A549 (cell line): ENCODE measurements around the gene PM20D1. TPM values are rescaled to one million over a fixed set of nuclear protein-coding genes. Genes with fewer than 3 reads are reported as not detected.

Source experiments
- ATAC-seq, 2 experiments: fragments of 200-7000 bp in 1 of 2; fragments of >200 bp in 1 of 2; cut with Nextera tagmentation in 1 of 2; cut with Tn5 transposase in 1 of 2; 3 replicates each; pipeline versions ENCODE4 v1.8.0 to v1.9.1; 2018 to 2020; ENCODE audit warnings: mild to moderate bottlenecking in 1 of 2, moderate library complexity in 1 of 2
- CTCF ChIA-PET: fragments of 300-600 bp; sonication (Branson Sonifier 250); formaldehyde crosslinking; extraction: SDS; loops from one replicate; lab custom pipeline; 2021; ENCODE audit warnings: antibody characterized with exemption, inconsistent platforms; lab: Yijun Ruan, JAX
- POLR2A ChIA-PET: fragments of 350-600 bp; formaldehyde crosslinking; extraction: SDS; loops from one replicate; lab custom pipeline; 2021; ENCODE audit warnings: antibody characterized with exemption, inconsistent platforms; lab: Yijun Ruan, JAX
- DNase-seq, 2 experiments: peaks; one replicate each; pipeline versions ENCODE4 v3.0.0 to v3.0.0-alpha.2; 2011 to 2016; ENCODE audit warnings: low read depth in 1 of 2, low spot score in 1 of 2
- FAIRE-seq: peaks from 2 replicates; lab custom pipeline; 2011; peaks lifted over from hg19 to GRCh38; lab: Jason Lieb, UNC
- H3K27ac ChIP-seq, 2 experiments: fragments of >200 bp; sonication (Bioruptor Twin); formaldehyde crosslinking; 3 replicates each; pipeline ENCODE4 v1.5.1; 2016 to 2017
- H3K4me1 ChIP-seq: fragments of >200 bp; sonication (Bioruptor Twin); formaldehyde crosslinking; 3 replicates; pipeline ENCODE4 v1.6.1; 2016
- H3K4me2 ChIP-seq: fragments of >200 bp; sonication (Bioruptor Twin); formaldehyde crosslinking; 3 replicates; pipeline ENCODE4 v1.6.1; 2016
- H3K4me3 ChIP-seq: fragments of >200 bp; sonication (Bioruptor Twin); formaldehyde crosslinking; 3 replicates; pipeline ENCODE4 v1.5.1; 2016
- H3K9me3 ChIP-seq: fragments of >200 bp; sonication (Bioruptor Twin); formaldehyde crosslinking; 3 replicates; pipeline ENCODE4 v1.6.1; 2016
- ATOH8 ChIP-seq: fragments of 250-450 bp; sonication (Bioruptor Pico); IDR thresholded peaks from 2 replicates; pipeline ENCODE4 v1.5.0; 2020; ENCODE audit warnings: low read depth, mild to moderate bottlenecking, moderate library complexity
- BCL3 ChIP-seq: fragments of >200 bp; sonication (Bioruptor Twin); formaldehyde crosslinking; IDR thresholded peaks from 3 replicates; pipeline ENCODE4 v1.6.1; 2016
- CHD4 ChIP-seq: fragments of 200-600 bp; sonication (generic); IDR thresholded peaks from 2 replicates; pipeline ENCODE4 v1.6.1; 2016; ENCODE audit warnings: antibody characterized with exemption, mild to moderate bottlenecking, borderline replicate concordance
- EHMT2 ChIP-seq: fragments of 200-600 bp; sonication (generic); IDR thresholded peaks from 2 replicates; pipeline ENCODE4 v1.6.1; 2016; ENCODE audit warnings: antibody characterized with exemption, low read depth, mild to moderate bottlenecking, moderate library complexity
- ELK1 ChIP-seq: fragments of 150-350 bp; IDR thresholded peaks from 2 replicates; pipeline ENCODE4 v1.6.1; 2014; ENCODE audit warnings: low read depth, mild to moderate bottlenecking, low read length
- FOSB ChIP-seq: fragments of 250-450 bp; sonication (Bioruptor Pico); IDR thresholded peaks from 2 replicates; pipeline ENCODE4 v1.5.0; 2020; ENCODE audit warnings: mild to moderate bottlenecking, moderate library complexity
- HDAC2 ChIP-seq: fragments of 200-600 bp; sonication (generic); IDR thresholded peaks from 2 replicates; pipeline ENCODE4 v1.6.1; 2016
- HOXA7 ChIP-seq: fragments of 250-450 bp; sonication (Bioruptor Pico); IDR thresholded peaks from 2 replicates; pipeline ENCODE4 v1.5.0; 2020; ENCODE audit warnings: mild to moderate bottlenecking, moderate library complexity
- JUNB ChIP-seq: fragments of >200 bp; sonication (Bioruptor Twin); formaldehyde crosslinking; IDR thresholded peaks from 2 replicates; pipeline ENCODE4 v1.6.1; 2016
- KDM1A ChIP-seq: fragments of 200-600 bp; sonication (generic); IDR thresholded peaks from 2 replicates; pipeline ENCODE4 v1.6.1; 2016; ENCODE audit warnings: low read depth, mild to moderate bottlenecking
- MAFK ChIP-seq: fragments of 450-650 bp; IDR thresholded peaks from 2 replicates; pipeline ENCODE4 v1.6.1; 2014; ENCODE audit not compliant: partially characterized antibody
- MAZ ChIP-seq: fragments of 150-350 bp; IDR thresholded peaks from 2 replicates; pipeline ENCODE4 v1.6.1; 2014; ENCODE audit warnings: antibody characterized with exemption, low read depth, low read length, borderline replicate concordance
- NR3C1 ChIP-seq: fragments of >200 bp; sonication (Bioruptor Twin); formaldehyde crosslinking; IDR thresholded peaks from 3 replicates; pipeline ENCODE4 v1.6.1; 2017
- POLR2AphosphoS2 ChIP-seq: conservative IDR thresholded peaks from 2 replicates; pipeline ENCODE4 v1.6.1; 2012; ENCODE audit warnings: low read length, improper control_type of control experiment, inconsistent platforms
- SMC3 ChIP-seq: fragments of >200 bp; sonication (Bioruptor Twin); formaldehyde crosslinking; IDR thresholded peaks from 3 replicates; pipeline ENCODE4 v1.6.1; 2018; ENCODE audit warnings: inconsistent platforms
- SREBF2 ChIP-seq: fragments of 450-650 bp; IDR thresholded peaks from 2 replicates; pipeline ENCODE4 v1.6.1; 2014; ENCODE audit warnings: mild to moderate bottlenecking, moderate library complexity
- TP53 ChIP-seq: fragments of 250-450 bp; sonication (Bioruptor Pico); IDR thresholded peaks from 2 replicates; pipeline ENCODE4 v1.5.0; 2021; ENCODE audit warnings: mild to moderate bottlenecking, moderate library complexity
- USF2 ChIP-seq: fragments of 450-650 bp; IDR thresholded peaks from 2 replicates; pipeline ENCODE4 v1.6.1; 2014; ENCODE audit warnings: antibody characterized with exemption
- ZNF302 ChIP-seq: fragments of 250-450 bp; sonication (Bioruptor Pico); IDR thresholded peaks from 2 replicates; pipeline ENCODE4 v1.9.0; 2021; ENCODE audit warnings: inconsistent platforms, mild to moderate bottlenecking, moderate library complexity
- WGBS: methylation state at CpG from one replicate; pipeline ENCODE4 v1.1.6; 2017; ENCODE audit errors: missing lambda C conversion rate; 5-methylcytosine and 5-hydroxymethylcytosine counted together
- polyA plus RNA-seq, 4 experiments: library from polyadenylated mRNA; depleted of rRNA in 3 of 4; stranded (reverse); fragments of >200 nt; fragmentation: RNase III in 1 of 4; extraction: RNeasy Plus Mini Kit Qiagen cat#74134 plus additional on column Dnase treatment in 1 of 4; gene quantifications; 2 replicates in 3 of 4; 3 replicates in 1 of 4; pipeline ENCODE4 v1.2.3, GENCODE V29; 2011 to 2017

The PM20D1 gene
- polyA plus RNA-seq, 2 of the 4 experiments (the other 2 are of a cell fraction) = not detected

- no peaks in the 10 kb centered on the region for H3K4me1 ChIP-seq
- no peak for DNase-seq
- ChIA-PET CTCF (interaction anchor here (1.6 to 17.3 kb wide), 4 partner anchors 12 to 185 kb away, joined by 9 to 371 read pairs (median 164); partner anchors contain the start of gene SLC41A1), POLR2A (no interaction called here)
- WGBS = 100% methylated on average over 1 of the region's 2 CpGs
- H3K9me3 ChIP-seq = no peaks in the 10 kb centered on the region
- peak; percentile 89 for TF ChIP-seq MAFK
- TF ChIP-seq EHMT2 = no peak
- TF ChIP-seq, all 56 proteins: peak for 1
- Histone ChIP-seq H3K4me3 (no peak overlapping the region), H3K27ac (no peak overlapping the region), H3K4me2 (no peak overlapping the region)
- no peak for ATAC-seq
- no peak for FAIRE-seq
Observed at GRCh38 chr1:205797168-205797567, 52.8 kb downstream of the PM20D1 start.

- H3K9me3 ChIP-seq = no peaks in the 10 kb centered on the region
- no peak for FAIRE-seq
- no peak for DNase-seq
- ChIA-PET POLR2A (no interaction called here), CTCF (interaction anchor here (1.9 to 17.3 kb wide), 5 partner anchors 15 to 312 kb away, joined by 5 to 371 read pairs (median 120); partner anchors contain the start of gene SLC41A1)
- no peak for TF ChIP-seq POLR2AphosphoS2
- no peak for TF ChIP-seq MAFK
- no peak overlapping the region for H3K4me3 ChIP-seq
- H3K4me2 ChIP-seq = no peak overlapping the region
- H3K27ac ChIP-seq = no peak overlapping the region
- H3K4me1 ChIP-seq = no peaks in the 10 kb centered on the region
- WGBS = 72% methylated on average over 5 of the region's 5 CpGs
- ATAC-seq = no peak
Observed at GRCh38 chr1:205794011-205794730, 55.8 kb downstream of the PM20D1 start.

GRCh38 chr1:205792961-205793673 lies 56.8 kb downstream of the PM20D1 start:
- no peak for DNase-seq
- H3K4me3 ChIP-seq = no peak overlapping the region
- CTCF ChIA-PET = interaction anchor here (0.8 to 17.3 kb wide), 17 partner anchors 9 to 1881 kb away, joined by 3 to 371 read pairs (median 9); partner anchors contain the start of genes RAB29 and SLC41A1
- no peaks in the 10 kb centered on the region for H3K4me1 ChIP-seq
- ATAC-seq = no peak
- H3K4me2 ChIP-seq = no peak overlapping the region
- 73% methylated on average over 6 of the region's 6 CpGs for WGBS
- POLR2A ChIA-PET = no interaction called here
- no peak for FAIRE-seq
- H3K9me3 ChIP-seq = no peaks in the 10 kb centered on the region
- H3K27ac ChIP-seq = no peak overlapping the region
- TF ChIP-seq FOSB = no peak
- TF ChIP-seq ATOH8 = no peak
- no peak for TF ChIP-seq KDM1A
- no peak for TF ChIP-seq MAFK
- TF ChIP-seq SMC3 = no peak
- TF ChIP-seq USF2 = no peak
- no peak for TF ChIP-seq CHD4
- no peak for TF ChIP-seq JUNB
- TF ChIP-seq HOXA7 (CRISPR knock-in tag) = no peak
- TF ChIP-seq ZNF302 (CRISPR knock-in tag) = no peak
- TF ChIP-seq ELK1 = no peak
- TF ChIP-seq BCL3 = no peak
- no peak for TF ChIP-seq MAZ
- TF ChIP-seq NR3C1 = no peak
- no peak for TF ChIP-seq TP53 (CRISPR knock-in tag)
- TF ChIP-seq SREBF2 = no peak
- no peak for TF ChIP-seq HDAC2
